GM19324 (cell line): ENCODE data around the gene SKA2.
"Not testable (repeated sequence)": the region's sequence is repeated elsewhere in the genome, so short reads cannot be mapped to it uniquely, and the experiment has no call there.

Experiments
- ATAC-seq: cut with Tn5 transposase; IDR thresholded peaks from one replicate; pipeline ENCODE4 v1.9.1; 2021; ENCODE audit warnings: mild to moderate bottlenecking, moderate library complexity; ENCODE audit not compliant: unreplicated experiment, low FRiP score

SKA2 gene, protein sequence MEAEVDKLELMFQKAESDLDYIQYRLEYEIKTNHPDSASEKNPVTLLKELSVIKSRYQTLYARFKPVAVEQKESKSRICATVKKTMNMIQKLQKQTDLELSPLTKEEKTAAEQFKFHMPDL

DNA sequence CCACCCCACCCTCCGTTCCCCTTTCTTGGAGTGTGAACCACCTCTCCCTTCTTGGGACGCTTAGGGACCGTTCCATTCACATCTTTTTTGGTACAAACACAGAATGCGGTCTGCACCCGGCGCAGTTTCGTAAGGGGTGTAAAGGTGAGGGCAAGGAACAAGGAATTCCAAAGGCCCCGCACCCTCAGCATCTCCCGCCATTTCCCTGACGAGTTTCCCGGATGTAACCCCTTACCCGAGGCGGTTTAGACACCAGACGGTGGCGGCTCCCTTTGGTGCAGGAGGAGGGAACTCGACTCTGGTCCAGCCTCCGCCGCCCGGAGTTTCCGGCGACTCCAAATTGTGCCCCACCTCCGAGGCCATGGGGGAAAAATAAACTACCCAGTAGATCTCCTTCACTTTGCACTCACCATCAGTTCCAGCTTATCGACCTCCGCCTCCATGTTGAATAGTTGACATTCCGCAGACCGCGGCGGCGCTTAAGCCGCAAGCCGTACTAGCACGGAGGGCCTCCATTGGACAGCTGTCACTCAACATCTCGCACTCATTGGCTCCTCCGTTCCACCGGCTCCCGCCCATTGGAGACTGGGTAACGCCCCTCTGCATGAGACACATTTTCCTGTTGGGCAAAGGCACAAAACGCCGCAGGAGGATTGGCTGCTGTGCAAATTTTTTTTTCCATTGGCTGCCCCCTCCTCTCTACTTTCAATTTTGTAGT, at the start of gene SKA2:
TSS of gene SKA2 (minus strand) at position 466 of the 718 bp plus-strand sequence. CDS start at position 443, 23 bp downstream.
- peak; percentile 87 for ATAC-seq

DNA sequence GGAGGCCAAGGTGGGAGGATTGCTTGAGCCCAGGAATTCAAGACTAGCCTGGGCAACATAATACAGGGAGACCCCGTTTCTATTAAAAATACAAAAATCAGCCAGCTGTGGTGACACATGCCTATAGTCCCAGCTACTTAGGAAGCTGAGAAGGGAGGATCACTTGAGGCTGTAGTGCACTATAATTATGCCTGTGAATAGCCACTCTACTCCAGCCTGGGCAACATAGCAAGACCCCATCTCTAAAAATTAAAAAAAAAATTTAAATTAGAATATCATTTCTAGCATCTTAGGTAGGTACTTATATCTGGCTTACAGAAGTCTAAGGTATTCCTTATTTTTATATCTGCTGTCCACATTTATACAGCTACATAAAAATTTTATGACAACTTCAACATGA, 47.3 kb upstream of the SKA2 start:
- no peak for ATAC-seq

DNA sequence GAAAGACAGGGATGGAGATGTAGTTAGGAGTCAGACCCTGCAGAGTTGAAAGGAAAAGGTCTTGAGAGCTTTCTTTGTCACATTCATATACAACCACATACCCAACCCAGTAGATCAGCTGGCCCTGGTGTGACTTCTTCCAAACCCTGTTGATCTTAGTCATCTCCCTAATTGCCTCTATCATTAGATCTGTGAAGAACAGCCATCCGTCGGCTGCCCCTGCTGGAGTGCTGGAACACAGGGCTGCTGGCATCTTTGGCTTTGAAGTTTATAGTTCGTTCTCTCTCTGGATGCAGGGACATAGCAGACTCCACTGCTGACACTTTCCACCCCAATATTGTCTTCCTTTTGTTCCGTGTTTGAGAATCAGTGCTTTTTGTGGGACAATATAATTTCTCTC, 44.4 kb upstream of the SKA2 start:
- ATAC-seq = no peak

DNA sequence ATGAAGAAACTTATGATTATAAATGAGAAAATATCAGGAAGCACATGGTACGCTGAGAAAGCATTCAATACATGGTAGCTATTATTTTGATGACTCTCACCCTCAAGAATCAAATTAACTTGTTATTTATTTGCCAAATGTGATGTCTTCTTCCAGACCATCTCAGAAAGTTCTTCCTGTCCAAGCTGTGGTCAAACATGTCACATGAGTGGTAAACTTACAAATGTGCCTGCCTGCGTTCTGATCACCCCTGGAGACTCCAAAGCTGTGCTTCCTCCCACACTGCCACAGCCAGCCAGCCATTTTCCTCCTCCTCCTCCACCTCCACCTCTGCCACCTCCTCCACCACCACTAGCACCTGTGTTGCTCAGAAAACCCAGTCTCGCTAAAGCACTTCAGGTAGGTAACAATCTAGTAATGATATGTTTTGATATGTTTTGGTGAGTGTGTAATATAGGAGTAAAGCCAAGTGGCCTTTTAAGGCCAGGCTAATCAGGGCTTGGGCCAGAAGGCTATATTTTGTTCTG, 38.4 kb upstream of the SKA2 start:
- no peak for ATAC-seq

DNA sequence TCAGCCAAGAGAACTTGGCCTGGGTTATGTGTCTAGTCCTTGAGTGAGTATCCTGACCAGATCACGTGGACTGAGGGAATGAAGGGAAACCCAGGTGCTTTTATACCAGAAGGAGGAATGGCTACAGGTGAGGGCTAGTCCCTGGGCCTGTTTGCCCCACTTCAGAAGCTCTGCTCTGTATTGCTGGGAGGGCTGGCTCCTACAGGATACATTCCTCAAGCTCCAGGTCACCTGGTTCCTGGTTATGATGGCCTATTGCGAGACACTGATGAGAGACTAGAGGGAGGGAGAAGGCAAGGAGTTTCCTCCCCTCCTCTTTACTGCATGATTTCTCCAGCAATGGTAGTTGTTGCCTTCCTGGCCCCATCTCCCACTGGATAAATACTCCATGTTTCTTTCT, 35.8 kb upstream of the SKA2 start:
- no peak for ATAC-seq

DNA sequence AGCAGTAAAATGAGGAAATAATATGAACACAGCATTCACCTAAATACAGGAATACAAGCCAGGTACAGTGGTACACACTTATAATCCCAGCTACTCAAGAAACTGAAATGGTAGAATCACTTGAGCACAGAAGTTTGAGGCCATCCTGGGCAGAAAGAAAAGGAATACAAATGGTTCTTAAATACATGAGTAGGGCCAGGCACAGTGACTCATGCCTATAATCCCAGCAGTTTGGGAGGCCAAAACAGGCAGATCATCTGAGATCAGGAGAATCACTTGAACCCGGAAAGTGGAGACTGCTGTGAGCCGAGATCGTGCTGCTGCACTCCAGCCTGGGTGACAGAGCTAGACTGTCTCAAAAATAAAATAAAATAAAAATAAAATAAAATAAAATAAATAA, 31.9 kb upstream of the SKA2 start:
- no peak for ATAC-seq

DNA sequence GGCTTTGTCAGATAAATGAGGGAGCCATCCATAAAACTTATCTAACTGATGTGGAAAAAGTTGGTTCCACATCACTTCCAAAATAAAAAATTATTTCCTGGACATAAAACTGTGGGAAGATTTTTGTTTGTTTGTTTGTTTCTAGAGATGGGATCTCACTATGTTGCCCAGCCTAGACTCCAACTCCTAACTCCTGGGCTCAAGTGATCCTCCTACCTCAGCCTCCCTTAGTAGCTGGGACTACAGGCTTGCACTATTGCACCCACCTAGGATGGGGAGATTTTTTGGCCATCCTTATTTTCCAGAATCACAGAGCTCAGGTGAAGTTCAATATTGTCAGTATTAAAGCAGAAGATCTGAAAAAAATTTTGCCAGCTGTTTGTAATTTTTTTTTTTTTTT, 31.0 kb upstream of the SKA2 start:
- no peak for ATAC-seq

DNA sequence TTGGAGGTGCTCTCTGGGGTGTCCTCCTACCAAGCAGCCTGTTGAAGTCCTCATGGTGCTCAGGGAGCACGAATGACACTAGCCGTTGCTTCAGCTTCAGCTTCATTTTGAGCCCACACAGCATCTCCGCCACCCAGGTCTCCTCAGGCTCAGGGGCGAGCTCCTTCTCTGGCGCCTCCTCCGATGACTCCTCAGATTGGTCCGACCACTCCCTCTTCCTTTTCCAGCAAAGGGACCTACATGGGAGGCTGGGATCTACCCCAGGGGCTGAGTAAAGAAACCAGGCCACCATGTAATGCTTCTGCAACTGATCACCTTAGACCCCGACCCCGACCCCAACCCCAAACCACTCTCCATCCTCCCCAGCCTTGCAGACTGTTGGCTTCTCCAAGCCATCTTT, 26.5 kb upstream of the SKA2 start:
- no peak for ATAC-seq

DNA sequence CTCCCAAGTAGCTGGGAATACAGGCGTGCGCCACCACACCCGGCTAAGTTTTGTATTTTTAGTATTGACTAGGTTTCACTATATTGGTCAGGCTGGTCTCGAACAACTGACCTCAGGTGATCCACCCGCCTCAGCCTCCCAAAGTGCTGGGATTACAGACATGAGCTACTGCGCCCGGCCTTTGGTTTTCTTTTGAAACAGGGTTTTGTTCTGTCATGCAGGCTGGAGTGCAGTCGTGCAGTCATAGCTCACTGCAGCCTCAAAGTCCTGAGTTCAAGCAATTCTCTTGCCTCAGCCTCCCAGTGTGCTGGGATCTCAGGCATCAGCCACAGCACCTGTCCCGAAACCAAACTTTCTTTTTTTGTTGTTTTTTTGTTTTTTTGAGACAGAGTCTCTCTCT, 25.6 kb upstream of the SKA2 start:
- no peak for ATAC-seq

DNA sequence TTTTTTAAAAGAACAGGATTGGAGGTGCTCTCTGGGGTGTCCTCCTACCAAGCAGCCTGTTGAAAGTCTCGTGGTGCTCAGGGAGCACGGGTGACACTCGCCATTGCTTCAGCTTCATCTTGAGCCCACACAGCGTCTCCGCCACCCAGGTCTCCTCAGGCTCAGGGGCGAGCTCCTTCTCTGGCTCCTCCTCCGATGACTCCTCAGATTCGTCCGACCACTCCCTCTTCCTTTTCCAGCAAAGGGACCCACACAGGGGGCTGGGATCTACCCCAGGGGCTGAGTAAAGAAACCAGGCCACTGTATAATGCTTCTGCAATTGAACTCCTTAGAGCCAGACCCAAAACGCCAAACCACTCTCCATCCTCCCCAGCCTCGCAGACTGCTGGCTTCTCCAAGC, 24.6 kb upstream of the SKA2 start:
- not testable (repeated sequence) for ATAC-seq

DNA sequence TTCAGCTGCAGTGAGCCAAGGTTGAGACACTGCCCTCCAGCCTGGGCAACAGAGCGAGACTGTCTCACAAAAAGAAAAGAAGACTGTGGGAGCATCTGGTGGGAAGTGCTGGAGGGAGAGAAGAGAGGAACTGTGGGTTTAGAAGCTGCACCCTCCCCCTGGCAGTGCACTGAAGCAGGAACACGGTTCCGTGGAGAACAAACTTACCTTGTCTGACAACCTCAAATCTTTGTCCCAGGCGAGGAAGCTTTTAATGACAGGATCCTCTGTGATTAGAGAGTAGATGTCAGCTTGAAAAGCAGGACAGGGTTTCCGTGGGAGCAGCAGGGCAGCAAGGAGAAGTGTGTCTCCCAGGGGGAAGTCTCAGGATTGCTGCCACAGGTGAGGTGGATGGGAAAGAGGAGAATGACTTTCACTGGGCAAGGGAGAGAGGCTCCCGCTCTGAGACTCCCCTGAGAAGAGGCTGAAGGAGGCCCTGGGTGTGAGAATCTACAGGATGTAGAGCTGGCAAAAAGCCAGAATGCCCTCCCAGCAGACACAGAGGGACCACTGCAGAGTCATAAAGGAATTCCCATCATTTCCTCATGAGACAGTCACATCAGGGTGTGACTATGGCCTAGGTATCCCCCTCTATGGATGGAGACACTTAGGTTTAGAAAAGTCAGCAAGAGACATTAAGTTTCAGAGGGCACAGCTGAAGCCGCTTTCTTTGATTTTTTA, 23.4 kb upstream of the SKA2 start:
- no peak for ATAC-seq

DNA sequence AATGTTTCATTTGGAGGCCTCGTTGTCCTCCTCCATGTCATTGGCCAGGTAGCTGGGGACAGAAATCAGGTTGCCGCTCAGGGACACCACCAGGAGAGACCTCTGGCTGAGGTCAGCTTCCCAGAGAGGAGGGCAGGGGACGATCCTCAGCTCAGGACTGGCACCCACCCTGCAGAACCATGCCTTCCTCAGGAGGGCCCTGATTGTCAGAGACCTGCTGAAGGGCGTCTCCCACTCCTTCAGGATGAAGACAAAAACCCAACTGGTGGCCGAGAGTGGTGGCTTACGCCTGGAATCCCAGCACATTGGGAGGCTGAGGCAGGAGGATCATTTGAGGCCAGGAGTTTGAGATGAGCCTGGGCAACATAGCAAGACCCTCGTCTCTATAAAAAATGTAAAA, 20.1 kb upstream of the SKA2 start:
- no peak for ATAC-seq

DNA sequence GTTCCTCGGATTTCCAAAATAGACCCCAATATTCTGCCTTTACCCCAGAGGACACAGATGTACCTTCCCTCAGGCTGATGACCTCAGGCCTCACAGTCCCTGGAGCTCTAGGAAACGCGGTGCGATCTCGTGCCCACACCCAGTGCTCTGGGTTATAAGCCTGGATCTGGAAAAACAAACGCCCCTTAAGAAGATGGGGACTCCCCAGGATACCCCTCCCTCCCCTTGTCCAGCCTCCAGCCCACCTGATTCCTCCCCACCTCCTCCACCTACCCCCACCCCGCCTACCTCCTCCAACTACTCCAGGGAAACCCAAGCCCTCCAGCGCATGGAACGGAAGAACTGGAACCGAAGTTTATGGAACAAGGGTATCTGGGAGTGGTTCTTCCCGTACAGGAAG, 19.7 kb upstream of the SKA2 start:
- no peak for ATAC-seq

DNA sequence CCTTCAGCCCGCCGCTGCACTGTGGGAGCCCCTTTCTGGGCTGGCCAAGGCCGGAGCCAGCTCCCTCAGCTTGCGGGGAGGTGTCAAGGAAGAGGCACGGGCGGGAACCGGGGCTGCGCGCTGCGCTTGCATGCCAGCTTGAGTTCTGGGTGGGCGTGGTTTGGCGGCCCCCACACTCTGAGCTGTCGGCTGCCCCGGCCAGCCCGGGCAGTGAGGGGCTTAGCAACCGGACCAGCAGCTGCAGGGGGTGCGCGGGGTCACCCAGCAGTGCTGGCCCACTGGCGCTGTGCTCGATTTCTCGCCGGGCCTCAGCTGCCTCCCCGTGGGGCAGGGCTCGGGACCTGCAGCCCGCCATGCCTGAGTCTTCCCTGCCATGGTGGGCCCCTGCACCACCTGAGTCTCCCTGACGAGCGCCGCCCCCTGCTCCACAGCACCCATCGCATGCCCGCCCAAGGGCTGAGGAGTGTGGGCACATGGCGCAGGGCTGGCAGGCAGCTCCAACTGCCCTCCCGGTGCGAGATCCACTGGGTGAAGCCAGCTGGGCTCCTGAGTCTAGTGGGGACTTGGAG, 17.5 kb upstream of the SKA2 start:
- no peak for ATAC-seq

DNA sequence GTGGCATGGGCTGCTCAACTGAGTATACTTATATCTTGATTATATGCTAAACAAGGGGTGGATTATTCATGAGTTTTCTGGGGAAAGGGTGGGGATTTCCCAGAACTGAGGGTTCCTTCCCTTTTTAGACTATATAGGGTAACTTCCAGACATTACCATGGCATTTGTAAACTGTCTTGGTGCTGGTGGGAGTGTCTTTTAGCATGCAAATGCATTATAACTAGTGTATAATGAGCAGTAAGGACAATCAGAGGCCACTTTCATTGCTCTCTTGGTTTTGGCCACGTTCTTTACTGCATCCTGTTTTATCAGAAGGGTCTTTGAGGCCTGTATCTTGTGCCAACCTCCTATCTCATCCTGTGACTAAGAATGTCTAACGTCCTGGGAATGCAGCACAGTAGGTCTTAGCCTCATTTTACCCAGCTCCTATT, 12.6 kb upstream of the SKA2 start:
- ATAC-seq = no peak

DNA sequence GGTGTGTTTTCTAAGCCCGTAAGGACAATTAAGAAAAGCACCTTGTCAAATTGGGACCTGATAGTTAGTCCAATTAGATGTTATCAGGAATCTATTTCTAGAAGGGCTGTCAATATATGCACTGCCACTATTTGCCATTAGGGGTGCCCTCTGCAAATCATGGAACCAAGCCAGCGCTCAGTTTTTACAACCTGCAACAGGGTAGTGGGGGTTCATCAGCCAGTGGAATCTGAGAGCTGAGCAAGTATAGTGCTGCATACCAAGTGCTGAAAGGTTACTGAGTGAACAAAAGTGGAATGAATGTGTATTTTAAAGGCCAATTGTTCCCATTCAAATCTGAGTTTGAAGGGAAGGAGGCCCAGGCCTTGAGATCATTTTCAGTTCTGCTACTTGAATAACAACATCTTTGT, 11.0 kb upstream of the SKA2 start:
- ATAC-seq = no peak

DNA sequence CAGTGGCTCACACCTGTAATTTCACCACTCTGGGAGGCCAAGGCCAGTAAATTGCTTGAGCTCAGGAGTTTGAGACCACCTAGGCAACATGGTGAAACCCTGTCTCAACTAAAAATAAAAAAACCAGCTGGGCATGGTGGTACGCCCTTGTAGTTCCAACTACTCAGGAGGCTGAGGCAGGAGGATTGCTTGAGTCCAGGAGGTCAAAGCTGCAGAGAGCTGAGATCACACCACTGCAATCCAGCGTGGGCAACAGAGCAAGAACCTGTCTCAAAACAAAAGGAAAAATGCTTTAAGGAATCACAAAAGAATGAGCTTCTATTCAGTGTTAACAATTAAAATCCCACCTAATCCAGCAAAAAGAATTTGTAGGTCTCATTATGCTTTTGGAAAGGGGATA, 6.5 kb upstream of the SKA2 start:
- ATAC-seq = no peak

DNA sequence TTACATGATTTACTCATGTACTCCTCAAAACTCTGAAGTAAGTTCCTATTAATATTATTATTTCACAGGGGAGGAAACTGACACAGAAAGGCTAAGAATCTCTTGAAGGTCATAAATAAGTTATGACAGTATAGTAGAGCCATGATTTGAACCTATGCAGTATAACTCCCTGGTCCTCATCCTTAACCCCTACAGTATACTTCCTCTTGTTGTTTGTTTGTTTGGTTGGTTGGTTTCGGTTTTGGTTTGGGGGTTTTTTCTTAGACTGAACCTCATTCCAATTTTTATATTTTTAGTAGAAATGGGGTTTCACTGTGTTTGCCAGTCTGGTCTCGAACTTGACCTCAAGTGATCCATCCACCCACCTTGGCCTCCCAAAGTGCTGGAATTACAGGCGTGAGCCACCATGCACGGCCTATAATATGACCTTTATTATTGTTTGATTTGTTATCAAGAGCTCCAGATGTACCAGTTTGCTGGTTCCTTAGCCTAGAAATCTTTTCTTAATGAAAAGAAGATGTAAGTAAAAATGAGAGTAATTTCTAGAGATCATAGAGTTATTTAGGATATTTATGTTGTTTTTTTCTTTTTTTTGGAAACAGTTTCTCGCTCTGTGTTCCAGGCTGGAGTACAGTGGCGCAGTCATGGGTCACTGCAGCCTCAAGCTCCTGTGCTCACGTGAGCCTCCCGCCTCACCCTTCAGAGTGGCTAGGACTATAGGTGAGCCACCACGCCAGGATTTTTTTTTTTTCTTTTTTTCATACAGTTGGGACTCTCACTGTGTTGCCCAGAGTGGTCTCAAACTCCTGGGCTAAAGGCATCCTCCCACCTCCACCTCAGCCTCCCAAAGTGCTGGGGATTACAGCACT, 5.4 kb upstream of the SKA2 start:
- no peak for ATAC-seq

DNA sequence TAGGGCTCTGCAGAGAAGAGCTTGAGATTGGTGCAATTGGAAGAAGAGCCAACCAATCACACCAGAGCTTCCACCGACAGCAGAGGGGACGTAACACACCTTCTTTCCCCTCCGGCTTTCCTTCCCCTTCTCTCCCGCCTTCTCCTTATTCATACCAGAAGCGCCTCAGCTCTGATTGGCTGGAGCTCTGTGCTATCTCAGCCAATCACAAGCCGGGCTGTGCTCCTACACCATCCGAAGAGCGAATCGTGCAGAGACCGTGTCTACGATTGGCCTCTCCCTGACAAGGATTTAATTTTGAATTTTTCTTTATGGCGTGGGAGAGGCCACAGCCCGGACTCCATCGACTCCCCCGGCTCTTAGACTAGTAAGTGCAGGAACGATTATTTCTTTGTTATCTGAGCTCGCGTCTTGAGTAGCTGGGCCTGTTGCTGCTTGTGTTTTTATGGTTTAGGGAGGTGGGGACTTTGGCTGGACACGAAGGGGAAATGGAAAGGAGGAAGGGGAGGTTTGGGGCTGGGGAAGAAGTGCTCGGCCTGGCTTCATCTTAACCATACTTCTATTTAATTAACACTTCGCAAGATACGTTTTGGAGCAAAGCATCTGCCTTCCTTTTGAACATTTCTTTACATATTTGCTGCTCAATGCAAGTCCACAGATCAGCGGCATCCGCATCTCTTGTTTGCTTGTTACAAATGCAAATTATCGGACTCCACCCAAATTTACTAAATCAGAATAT, 622 bp upstream of the SKA2 start, which contains the start of gene PRR11:
TSS of gene PRR11 (plus strand) at position 308 of the 739 bp plus-strand sequence. CDS start 14,007 bp downstream, outside the sequence.
- peak; percentile 93 for ATAC-seq

DNA sequence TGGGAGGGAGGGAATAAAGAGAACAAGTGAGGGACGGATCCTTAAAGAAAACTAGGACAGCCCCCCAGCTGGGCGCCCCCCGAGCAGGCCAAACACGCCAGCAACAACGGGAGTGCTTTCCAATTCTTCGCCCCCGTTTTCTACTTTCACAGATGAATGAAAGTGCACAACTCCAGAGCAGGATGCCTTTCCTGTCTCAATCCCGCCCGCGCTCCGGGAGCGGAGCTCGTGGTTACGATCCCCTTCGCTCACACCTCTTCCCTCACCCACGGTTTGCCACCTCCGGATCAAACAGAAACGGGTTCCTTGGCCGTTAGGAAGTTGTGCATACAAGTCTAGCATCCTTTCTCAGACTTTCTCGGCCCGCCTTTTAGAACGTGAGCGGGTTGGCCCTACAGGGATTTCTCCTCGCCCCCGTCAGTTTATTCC, 680 bp downstream of the SKA2 start:
- no peak for ATAC-seq
